NCI-H69 (cell line): ENCODE data around the gene ANO10.
"Not testable (repeated sequence)": the region's sequence is repeated elsewhere in the genome, so short reads cannot be mapped to it uniquely, and the experiment has no call there.

Experiments
- DNase-seq: peaks from one replicate; lab custom pipeline; 2025; lab: John Stamatoyannopoulos, UW

Gene ANO10

GRCh38 chr3:43581343-43581742 lies 40.5 kb downstream of the ANO10 start:
- DNase-seq, result no peak

DNA sequence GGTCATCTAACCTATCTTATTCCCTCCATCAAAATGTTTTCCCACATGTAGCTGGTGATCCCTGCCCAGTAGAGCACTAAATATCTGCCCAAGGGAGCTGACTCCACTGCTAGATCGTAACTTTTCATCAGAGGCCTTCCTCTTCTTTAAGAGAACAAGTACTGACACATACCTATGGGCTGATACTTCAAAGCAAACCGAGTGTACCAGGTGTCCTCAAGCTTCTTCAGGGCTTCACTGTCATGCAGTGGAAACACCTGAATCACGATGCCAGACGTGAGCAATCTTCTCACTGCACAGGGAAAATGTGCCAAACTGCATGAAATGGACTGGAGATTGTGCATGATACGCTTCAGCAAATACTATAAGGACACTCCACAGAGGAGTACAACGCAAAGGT lies 41.6 kb downstream of the ANO10 start:
- no peak for DNase-seq

DNA sequence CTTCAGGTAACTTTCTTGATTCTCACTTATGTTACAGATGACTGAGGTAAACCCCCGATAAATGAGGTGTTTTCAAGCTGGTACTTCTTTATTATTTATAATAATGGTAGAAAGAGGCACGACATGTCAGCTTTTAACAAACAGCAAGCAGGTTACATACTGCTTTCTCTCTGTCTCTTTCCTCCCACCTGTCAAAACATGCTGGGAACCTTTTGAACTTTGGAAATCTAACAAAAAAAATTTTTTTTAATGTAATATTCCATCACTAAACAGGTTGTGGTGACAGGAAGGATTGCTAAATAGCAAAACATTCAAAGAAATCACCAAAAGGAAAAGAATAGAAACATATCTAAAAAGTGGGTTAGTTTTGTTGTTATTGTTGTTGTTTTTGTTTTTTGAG lies 48.2 kb downstream of the ANO10 start:
- DNase-seq, result no peak

- DNase-seq, result not testable (repeated sequence)
Observed at GRCh38 chr3:43565661-43566341, 56.0 kb downstream of the ANO10 start.

DNA sequence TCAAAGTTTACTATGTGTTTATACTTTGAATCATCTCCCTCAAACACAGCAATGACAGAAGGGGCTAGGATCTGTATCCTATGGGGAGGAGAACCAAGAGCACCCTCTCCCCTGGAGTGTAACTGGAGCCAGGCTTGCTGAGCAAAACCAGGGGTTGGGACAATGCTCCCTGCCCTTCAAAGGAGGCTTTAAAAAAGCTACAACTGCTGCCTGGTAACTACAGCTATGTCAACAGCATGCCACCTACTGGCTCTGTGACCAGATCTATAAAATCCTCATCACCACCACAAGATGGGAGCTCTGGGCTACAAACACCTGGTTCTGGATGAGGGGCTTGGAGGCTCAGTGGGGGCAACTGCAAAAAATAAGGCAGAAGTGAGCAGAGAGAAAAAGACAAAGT lies 61.9 kb downstream of the ANO10 start:
- DNase-seq, result no peak

DNA sequence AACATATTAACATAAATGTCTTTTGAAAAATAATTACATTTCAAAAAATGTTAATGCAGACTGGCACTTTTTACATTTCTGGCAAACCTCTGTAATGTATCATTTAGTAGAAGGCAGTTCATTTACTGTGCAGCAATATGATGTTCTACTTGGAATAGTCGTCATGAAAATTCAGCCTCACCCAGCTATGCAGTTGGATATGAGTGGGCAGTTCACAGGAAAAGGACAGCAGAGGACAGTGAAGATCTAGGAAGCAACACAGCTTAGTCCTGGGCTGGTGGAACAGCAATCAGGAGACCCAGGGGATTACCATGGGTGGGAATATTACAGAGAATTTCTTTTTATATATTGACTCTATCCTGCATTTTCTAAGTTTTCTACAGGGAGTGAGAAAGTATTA lies 63.6 kb downstream of the ANO10 start:
- DNase-seq, result no peak

DNA sequence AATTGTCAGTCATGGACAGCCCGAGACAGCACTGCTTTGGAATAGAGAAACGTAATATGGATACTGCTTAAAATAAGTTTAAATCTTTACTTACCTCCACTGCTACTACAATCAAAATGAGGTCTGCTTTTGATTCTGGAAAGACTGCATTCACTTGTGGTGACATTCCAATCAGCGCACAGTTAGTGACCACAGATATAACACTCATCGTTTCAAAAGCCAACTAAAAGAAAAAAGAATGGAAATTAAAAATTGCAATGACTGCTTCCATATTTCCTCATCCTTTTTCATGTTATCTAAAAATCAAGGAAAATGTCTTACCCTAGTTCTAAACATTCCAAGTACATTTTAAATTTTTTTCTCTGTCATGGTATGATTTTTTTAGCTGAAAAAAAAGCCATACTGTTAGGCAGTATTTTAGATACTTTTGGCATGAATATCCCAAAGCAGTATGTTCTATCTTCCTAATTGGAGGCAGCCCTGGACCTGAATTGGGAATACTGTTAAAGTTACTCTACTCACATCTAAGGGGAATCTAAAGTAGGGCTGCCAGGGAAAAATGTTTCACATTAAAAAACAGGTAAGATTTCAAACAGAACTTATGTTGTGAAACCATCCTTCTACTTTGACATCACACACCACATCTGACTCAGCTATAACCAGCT lies 72.1 kb downstream of the ANO10 start:
- DNase-seq, result no peak

- peak; percentile 31 for DNase-seq
Observed at GRCh38 chr3:43544277-43544676, 77.5 kb downstream of the ANO10 start.

GRCh38 chr3:43542328-43543043 lies 79.3 kb downstream of the ANO10 start:
- DNase-seq, result no peak

GRCh38 chr3:43540624-43541023 lies 81.2 kb downstream of the ANO10 start:
- no peak for DNase-seq

DNA sequence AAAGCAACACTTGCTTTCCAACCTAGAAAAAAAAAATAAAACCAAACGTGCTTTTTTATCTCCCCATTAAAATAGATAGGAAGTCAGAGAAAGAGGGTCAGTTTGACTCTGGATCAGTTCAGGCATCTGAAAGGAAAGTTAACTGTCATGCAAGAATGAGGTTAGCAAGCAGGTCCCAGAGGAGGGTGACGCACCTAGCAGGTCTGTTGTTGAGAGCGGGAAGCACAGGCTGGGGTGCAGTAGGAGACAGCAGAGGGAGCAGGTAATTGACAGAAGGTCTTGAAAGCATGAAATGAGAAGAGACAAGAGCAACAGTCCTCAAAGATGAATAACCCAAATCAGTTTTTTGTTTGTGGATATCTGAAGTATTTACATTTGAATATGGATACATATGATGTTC lies 82.5 kb downstream of the ANO10 start:
- DNase-seq, result no peak

- peak; percentile 50 for DNase-seq
Observed at GRCh38 chr3:43537225-43537624, 84.6 kb downstream of the ANO10 start.

- peak; percentile 0 for DNase-seq
Observed at GRCh38 chr3:43534675-43535074, 87.1 kb downstream of the ANO10 start.

DNA sequence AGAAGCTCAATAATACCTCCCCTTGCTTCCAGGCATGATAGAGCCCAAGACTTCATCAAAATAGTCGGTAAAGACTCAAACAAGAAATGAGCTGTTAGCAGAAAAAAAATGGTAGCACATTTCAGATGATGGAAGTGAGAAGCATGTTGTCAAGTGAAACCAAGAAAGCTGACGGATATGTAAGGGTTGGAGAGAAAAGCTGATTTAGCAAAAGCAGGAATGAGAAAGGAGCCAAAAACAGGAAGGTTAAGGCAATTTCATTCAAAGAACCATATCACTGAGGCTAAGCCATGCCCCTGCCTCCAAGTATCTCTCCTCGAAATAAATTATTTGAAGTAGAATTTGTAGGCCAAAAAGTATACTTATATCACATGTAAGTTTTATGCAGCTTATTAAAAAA lies 88.8 kb downstream of the ANO10 start:
- no peak for DNase-seq

DNA sequence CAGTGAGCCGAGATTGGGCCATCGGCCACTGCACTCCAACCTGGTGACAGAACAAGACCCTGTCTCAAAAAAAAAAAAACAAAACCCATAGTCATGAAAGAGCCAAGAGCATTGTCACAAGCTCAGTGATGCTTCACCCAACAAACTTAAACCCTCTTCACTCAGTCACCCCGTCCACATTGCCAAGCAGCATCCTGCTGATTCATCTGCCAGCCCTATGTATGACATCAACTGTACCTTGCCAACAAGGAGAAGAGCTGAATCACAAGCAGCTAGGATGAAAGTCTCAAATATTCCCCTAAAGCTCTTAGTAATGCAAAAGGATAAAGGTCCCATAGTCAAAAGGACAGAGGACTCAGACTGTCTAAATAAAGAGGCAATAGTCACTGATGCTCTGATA lies 90.0 kb downstream of the ANO10 start:
- no peak for DNase-seq

DNA sequence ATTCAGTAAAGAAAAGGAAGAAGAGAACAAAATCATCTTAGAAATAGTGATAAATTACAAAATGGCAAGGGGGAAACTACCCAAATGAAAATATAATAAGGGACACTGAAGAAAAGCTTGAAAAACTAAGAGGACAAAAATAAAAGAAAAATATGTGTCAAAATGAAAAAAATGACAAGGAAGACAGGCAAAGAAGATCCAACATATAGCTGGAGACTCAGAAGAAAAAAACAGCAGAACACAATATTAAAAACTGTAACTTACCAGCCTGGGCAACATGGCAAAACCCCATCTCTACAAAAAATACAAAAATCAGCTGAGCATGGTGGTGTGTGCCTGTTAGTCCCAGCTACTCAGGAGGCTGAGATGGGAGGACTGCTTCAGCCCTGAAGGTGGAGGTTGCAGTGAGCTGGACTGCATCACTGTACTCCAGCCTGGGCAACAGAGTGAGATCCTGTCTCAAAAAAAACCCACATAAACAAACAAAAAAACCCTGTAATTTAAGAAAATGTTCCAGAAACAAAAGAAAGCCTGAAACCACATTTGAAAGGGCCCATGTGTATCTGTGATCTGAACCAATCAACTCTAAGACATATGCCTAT lies 93.2 kb downstream of the ANO10 start:
- DNase-seq, result no peak

- no peak for DNase-seq
Observed at GRCh38 chr3:43526956-43527355, 94.9 kb downstream of the ANO10 start.

- no peak for DNase-seq
Observed at GRCh38 chr3:43525941-43526607, 95.7 kb downstream of the ANO10 start.

- no peak for DNase-seq
Observed at GRCh38 chr3:43525386-43525785, 96.4 kb downstream of the ANO10 start.

GRCh38 chr3:43523454-43524053 lies 98.3 kb downstream of the ANO10 start:
- no peak for DNase-seq

- no peak for DNase-seq
Observed at GRCh38 chr3:43522727-43523362, 99.0 kb downstream of the ANO10 start.
